Stimulated activated CD4-positive, alpha-beta T cell treated with anti-CD3 and anti-CD28 coated beads, TNF-alpha, amount 100 ng/mL, for 4 hours (primary cell): ENCODE measurements around the gene TINAG.
"Not testable (repeated sequence)": the region's sequence is repeated elsewhere in the genome, so short reads cannot be mapped to it uniquely, and the experiment has no call there.

Experiments used
- DNase-seq, 3 experiments: peaks; one replicate each; pipeline ENCODE4 v3.0.0-alpha.2; 2020; ENCODE audit warnings: low read depth in 3 of 3

The TINAG gene

DNA sequence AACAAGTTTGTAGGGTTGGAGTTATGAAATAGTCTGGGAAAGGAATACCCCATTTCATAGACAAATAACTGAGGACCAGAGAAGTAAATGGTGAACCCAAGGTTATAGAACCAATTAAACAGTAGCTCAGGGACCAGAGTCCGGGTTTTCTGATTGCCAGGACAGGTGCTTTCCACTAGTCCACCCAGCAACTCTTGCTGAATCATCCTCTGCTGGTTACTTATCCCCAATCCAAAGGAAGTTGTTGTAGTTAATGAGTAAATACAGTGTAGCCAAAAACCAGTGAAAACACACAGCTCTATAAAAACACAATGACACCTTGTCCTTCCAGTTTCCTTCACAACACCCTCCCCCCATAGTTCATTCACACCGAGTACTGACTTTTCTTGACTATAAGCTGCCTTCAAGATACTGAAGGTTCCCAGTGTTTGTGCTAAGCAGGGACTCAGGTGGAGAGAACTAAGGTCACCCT lies 766 bp upstream of the TINAG start:
- DNase-seq, result no peak

DNA sequence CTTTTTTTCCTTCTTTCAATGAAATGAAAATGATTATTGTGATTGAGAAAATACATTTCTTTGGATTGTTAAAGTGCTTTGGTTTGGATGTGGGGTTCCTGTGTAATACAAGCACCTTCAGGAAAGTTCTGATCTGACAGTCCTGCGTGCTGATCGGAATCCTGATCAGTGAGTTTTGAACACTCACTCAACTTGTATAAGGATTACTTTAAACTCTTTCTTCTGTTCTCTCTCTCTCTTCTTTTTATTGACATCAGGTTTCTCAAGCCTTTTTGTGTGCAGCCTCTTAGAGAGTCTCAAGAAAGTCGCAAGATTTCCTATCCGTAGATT lies 710 bp downstream of the TINAG start:
- no peak for DNase-seq

DNA sequence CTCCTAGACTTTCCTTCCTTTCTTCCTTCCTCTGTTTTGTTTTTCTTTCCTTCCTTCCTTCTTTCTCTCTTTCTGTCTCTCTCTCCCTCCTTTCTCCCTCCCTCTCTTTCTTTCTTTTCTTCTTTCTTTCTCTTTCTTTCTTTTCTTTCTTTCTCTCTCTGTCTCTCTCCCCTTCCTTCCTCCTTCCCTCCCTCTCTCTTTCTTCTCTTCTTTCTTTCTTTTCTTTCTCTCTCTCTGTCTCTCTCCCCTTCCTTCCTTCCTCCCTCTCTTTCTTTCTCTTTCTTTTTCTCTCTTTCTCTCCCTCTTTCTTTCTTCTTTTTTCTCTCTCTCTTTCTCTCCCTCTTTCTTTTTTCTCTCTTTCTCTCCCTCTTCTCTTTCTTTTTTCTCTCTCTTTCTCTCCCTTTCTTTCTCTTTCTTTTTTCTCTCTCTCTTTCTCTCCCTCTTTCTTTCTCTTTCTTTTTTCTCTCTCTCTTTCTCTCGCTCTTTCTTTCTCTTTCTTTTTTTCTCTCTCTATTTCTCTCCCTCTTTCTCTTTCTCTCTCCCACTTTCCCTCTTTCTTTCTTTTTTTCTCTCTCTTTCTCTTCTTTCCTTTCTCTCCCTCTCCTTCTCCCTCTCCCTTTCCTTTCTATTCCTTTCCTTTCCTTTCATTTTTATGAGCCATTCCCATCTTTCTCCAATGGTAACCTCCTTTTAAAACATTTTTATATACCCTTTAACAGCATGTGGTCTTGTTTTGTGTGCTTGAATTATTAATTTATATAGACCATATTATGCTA lies 2.3 kb downstream of the TINAG start:
- DNase-seq, result no peak

DNA sequence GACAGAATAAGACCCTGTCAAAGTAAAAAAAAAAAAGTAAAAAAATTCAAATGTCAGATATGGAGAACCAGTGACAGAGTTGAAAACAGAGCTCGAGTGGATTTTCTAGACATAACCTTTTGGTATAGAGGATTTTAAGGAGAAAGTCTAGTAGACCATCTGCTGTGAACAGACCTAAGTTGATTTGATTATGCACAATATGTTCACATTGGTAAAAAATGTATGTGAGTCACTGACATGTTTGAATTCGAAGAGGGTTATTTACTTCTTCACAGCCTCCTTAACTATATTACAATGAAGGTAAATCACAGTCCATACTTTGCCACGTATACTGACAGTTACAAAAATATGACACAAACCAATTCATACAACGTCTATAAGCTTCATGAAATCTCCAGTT lies 7.4 kb downstream of the TINAG start:
- DNase-seq, result no peak

DNA sequence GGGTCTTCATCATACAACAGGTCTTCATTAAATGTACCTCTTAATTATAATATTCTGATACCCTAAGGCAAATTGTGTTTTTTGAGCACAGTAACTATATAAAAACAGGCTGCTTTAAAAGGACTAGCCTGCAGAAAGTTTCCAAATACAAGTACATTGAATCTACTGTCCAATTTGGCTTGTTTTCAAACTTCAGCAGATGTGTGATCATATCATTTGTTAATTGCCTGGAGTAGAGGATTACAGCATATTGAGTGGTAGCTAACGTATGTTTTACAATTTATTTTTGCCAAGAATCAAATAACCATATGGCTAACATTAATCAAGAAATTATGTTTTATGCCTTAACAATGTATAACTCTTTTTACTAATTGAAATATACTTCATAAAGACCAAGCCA lies 12.6 kb downstream of the TINAG start:
- DNase-seq, result no peak

DNA sequence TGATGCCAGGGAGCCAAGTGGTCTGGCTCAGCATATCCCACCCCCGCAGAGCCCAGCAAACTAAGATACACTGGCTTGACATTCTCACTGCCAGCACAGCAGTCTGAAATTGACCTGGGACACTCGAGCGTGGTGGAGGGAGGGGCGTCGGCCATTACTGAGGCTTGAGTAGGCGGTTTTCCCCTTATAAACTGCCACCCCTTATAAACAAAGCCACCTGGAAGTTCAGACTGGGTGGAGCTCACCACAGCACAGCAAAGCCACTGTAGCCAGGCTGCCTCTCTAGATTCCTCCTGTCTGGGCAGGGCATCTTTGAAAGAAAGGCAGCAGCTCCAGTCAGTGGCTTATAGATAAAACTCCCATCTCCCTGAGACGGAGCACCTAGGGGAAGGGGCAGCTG lies 19.4 kb downstream of the TINAG start:
- DNase-seq, result no peak

DNA sequence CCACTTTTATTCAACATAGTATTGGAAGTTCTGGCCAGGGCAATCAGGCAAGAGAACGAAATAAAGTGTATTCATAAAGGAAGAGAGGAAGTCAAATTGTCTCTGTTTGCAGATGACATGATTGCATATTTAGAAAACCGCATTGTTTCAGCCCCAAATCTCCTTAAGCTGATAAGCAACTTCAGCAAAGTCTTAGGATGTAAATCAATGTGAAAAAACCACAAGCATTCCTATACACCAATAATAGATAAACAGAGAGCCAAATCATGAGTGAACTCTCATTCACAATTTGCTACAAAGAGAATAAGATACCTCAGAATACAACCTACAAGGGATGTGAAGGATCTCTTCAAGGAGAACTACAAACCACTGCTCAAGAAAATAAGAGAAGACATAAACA lies 23.3 kb downstream of the TINAG start:
- not testable (repeated sequence) for DNase-seq

DNA sequence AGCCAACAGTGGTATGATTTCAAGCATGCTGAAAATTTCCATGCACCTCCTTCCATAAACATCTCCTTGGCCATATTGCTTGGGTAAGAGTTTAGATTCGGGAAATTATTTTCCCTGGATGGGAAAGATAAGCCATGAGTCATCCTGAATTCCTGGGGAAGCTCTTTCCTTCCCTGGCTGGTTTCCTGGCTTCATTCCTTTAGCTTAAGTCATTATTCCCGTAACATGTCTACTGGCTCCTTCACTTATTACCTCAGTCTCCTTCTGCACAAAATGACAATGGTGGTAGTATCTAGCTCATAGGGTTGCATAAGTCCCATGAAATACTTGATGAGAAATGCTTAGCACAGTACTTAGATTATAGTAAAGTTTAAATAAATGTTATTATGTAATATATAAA lies 27.6 kb downstream of the TINAG start:
- DNase-seq, result no peak

DNA sequence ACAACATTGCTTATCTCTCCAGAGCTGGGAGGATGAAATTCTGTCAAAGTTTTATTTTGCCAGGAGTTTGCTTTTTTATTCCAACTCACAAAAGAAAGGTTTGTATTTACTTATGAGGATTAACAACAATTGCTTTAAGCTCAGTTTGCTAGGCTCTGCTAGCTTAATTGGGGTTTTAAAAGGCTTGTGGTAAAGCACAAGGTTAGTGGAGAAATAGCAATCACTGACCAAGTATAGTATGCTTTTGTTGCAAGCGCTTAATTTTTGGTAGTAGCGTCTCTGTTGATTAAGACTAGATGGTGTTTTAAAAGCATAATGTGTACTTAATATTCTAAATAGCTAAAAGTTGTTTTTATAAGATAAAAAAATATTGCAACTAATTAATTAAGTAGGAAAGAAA lies 45.7 kb downstream of the TINAG start:
- no peak for DNase-seq

DNA sequence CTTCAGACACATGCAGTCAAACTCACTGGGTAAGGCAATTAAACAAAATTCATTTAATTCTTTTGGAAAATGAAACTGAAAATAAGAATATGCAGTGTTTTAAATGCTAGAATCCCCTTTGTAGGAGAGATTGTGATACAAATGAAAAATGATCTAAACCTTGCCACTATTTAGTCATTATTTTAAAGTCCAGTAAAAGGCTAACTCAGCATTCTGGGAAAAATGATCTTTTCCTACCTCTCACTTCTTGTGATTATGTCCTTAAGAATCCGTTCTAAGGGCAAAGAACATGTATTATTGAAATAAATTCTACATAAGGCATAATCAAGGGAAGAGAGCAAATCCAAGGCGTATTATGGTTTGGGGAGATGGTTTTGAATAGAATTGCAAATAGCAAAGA lies 46.4 kb downstream of the TINAG start:
- no peak for DNase-seq

DNA sequence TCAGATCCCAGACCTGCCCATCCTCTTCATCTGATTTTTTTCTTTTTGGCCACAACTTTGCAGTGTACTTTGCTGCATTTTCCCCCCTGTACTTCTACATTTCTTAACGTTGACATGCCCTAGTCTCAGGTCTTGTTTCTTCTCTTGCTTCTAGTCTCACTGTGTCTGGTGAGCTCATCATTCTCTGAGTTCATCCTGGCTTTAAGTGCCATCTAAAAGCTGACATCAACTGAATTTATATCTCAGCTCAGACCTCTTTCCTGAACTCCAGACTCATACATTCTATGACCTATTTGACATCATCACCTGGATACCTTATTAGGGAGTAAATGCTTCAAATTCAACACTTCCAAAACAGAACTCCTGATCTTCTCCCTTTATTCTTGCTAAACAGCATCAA lies 48.9 kb downstream of the TINAG start:
- no peak for DNase-seq

DNA sequence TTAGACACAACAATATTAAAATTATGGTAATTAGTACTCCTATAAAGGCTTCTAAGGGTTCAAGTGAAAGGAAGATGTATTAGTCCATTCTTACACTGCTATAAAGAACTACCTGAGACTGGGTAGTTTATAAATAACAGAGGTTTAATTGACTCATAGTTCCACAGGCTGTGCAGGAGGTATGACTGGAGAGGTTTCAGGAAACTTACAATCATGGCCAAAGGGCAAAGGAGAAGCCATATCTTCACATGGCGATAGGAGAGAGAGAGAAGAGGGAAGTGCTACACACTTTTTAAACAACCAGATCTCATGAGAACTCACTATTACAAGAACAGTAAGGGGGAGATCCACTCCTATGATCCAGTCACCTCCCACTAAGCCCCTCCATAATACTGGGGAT lies 52.9 kb downstream of the TINAG start:
- DNase-seq, result no peak

DNA sequence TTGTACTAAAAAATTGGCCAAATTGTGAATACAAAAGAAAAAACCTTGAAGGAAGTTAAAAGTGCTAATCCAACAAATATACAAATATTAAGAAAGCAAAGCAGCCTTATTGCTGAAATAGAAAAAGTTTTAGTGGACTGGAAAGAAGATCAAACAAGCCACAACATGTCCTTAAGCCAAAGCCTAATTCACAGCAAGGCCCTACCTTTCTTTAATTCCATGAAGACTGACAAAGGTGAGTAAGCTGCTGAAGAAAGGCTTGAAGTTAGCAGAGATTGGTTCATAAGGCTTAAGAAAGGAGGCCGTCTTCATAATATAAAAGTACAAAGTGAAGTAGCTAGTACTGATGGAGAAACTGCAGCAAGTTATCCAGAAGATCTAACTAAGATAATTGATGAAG lies 53.5 kb downstream of the TINAG start:
- DNase-seq, result no peak

DNA sequence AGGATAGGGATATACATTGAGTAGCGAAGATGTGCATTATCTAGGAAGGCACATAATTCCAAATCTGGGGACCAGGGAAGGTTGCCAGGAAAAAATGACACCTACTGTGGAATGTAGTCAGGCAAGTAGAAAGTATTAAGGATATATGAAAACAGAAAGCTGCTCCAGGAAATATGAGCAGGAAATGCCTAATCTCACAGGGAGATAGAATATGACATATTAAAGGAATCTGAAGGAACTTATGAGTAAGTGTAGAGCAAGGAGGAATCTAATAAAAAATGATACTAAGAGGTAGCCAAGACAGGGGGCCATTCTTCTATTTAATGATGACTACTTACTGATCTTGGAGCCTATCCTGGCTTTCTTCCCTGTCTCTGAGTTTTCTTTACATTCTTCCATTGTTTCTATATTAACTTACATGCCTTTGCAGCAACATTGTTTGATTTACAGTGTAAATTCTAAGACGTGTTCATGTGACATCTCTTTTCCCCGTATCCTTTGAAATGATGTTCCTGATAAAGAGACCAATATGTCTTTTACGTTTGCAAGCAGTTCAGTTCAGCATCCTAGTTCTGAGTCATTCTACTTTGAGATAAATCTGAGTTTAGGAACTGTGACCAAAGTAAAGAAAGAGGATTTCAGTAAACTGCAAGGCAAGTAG lies 58.6 kb downstream of the TINAG start:
- DNase-seq, result no peak

DNA sequence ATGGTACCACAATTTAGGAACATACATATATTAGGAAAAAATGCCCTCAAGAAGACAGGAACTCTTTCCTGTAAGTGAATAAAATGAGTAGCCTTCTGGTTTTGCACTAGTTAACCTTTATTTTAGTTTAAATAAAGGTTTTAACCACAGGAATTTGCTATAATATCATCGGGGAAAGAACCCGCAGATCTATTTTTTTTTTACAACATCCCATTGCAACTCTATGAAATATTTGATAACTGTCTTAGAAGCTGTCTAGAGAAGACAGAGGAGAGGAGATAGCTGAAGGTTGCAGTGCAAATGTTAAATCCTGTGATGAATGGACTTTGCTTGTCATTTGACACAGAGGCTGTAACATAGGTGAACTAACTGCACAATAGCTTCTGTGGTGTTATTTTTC lies 69.5 kb downstream of the TINAG start:
- DNase-seq, result no peak

DNA sequence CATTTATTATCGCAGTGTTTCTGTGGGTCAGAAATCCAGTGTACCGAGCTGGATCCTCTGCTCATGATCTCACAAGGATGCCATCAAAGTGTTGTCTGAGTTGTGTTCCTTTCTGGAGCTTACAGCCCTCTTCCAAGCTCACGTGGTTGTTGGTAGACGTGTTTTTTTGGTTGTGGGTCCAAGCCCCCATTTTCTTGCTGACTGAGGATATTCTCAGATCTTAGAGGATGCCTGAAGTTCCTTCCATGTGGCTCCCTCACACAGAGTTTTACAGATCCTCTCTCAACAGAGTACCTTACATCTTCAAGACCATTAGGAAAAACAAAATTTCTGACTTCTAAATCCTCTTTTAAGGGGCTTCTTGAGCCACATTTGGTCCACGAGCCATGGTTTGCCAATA lies 78.1 kb downstream of the TINAG start:
- DNase-seq, result no peak

DNA sequence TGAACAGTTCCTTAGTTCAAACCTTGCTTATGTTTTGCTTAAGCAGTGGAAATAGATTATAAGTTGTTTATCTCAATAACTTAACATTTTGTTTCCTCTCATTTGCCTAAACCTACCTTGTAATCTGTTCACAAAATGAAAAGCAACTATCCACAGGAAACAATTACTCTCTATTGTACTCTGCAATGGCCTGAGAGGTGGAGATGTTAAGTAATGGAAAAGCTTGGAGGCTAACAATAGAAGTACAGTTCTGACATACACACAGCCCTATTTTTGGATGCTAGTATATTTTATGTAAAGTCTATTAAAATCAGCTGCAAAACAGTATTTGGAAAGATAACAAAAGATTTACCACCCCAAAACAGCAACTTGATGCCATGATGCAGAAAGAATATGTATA lies 82.1 kb downstream of the TINAG start:
- DNase-seq, result no peak

DNA sequence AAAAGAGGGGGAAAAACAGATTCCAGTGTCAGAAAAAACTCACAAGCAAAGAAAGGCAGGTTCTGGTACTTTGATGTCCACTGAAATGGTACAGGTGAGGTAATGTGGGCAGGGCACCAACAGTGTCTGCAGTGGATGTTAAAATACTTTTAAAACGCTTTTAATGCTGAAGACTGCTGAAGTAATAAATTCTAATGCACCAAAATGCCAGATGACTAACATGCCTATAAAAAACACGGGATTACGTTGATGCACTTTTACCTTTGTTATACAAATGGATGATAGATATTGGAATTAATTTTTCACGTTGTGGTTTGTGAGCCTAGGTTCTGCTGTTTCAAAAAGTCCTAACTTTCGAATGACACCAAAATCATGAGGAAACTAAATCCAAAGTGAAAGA lies 83.3 kb downstream of the TINAG start:
- no peak for DNase-seq

DNA sequence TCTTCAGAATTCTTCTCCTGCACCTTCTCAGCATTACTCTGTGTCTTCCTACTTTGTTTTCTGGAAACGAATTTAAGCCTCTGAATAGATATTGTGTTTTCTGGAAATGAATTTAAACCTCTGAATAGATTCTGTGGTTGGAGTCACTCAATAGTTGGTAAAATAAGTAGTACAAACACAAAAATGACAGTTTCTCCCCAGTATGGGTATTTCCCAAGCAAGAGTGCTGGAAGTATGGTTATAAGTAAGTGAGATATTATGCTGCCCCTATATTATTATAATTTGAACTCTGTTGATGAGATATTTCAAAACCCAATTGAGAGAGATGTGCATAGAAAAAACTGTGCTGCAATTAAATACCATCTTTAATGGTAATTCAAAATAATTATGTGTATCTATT lies 94.9 kb downstream of the TINAG start:
- no peak for DNase-seq

DNA sequence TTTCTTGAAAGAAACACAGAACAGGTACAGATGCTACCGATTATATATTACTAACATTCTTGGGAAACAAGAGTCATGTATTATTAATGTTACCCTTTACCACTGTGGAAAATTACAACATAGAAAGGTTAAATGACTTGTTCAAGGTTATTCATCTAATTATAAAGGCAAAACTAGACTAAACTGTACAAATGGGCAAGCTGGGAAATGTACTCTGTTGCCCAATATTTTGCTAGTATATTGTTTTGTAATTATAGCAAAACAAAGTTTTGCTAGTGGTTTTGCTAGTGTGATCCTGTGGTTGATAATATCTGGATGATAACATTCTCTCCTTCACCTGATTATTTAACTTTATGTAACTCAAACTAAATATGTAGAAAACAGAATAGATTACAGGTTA lies 96.5 kb downstream of the TINAG start:
- no peak for DNase-seq

DNA sequence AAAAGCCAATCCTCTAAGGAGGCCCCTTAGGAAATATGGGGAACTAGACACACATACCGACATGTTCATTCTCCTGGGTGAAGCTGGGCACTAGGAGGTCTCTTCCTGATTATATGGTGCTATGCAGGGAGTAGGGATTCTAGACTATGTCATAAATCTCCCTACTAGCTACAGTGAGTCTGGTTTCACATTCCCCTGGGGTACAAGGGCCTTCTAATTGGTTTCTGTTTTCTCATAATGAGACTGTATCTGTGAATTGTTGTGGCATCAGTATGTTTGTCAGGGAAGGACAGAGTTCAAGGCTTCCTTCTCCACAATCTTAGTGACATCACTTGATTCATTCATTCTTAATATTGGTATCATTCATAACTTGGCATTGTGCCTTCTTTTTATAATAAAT lies 103.5 kb downstream of the TINAG start:
- DNase-seq, result no peak

DNA sequence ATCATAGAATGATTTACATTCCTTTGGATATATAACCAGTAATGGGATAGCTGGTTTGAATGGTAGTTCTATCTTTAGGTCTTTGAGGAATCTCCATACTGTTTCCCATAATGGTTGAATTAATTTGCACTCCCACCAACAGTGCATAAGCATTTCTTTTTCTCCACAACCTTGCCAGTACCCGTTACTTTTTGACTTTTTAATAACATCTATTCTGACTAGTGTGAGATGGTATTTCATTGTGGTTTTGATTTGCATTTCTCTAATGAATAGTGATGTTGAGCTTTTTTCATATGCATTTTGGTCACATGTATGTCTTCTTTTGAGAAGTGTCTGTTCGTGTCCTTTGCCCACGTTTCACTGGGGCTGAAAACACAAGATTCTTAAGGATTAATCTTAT lies 107.3 kb downstream of the TINAG start:
- DNase-seq, result no peak

DNA sequence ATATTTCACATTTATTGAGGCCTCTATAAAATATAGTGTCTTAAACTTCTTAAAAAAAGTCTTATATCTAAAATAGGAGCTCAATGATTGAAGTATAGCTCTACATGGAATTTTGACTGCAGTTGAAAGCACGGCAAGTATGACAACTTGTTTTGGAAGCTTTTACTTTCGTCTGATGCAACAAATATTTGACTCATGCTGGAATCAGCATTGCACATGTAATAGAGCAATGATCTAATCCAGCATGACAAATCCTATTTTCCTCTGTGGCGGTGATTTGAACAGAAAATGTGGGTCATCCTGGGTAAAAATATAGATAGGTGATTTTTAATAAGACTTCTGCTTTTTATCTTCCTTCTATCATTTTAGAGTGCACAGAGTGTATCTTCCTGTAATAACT lies 111.6 kb downstream of the TINAG start:
- DNase-seq, result no peak

DNA sequence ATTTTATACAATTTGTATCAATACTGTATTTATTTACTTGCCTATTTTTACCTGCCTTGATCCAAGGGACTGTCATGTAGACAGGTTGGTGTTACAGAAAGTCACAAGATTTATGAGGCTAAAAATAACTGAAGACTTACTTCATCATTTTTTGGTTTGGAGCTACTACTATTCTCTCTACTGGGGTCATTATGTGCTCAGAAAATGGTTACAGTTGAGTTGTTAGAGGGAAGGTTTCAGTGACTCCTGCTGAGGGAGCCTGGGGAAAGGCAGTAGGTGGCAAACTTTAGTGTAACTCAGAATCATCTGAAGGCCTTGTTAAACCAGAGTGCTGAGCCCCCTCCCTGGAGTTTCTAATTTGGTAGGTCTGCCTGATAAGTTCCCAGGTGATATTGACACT lies 118.8 kb downstream of the TINAG start:
- no peak for DNase-seq
